Superior temporal gyrus (tissue), 1 donor: Measurements from ENCODE around the gene IRF2BP1.

ENCODE experiments used
- DNase-seq: peaks from one replicate; pipeline ENCODE4 v3.0.0-alpha.2; 2016; ENCODE audit errors: extremely low spot score

The IRF2BP1 gene

GRCh38 chr19:45885556-45886426, at the start of gene IRF2BP1:
Gene IRF2BP1 (minus strand): TSS chr19:45886141. CDS start chr19:45885774, 367 bp downstream.
- peak; percentile 97 for DNase-seq

GRCh38 chr19:45935267-45935666, 49.3 kb upstream of the IRF2BP1 start:
- DNase-seq = no peak

- no peak for DNase-seq
These were observed 48.8 kb upstream of the IRF2BP1 start for GRCh38 chr19:45934551-45935230.

DNA sequence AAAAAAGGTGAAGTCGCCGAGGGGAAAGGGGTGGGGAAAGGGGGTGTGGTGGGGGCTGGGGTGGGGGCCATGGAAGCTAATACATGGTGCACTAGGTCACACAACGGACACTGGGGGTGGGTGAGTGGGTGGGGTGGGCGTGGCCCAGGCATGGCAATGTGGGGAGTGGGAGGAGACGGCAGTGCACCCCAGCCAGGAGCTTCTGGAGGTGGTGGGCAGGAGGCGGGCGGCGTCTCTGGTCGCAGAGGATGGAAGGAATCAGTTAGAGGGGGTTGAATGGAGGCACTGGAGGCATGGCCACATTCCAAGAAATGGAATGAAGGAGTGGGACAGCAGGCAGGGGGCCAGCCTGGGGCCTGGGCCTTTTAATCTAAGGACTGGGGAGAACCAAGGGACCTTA, 47.8 kb upstream of the IRF2BP1 start:
- no peak for DNase-seq

DNA sequence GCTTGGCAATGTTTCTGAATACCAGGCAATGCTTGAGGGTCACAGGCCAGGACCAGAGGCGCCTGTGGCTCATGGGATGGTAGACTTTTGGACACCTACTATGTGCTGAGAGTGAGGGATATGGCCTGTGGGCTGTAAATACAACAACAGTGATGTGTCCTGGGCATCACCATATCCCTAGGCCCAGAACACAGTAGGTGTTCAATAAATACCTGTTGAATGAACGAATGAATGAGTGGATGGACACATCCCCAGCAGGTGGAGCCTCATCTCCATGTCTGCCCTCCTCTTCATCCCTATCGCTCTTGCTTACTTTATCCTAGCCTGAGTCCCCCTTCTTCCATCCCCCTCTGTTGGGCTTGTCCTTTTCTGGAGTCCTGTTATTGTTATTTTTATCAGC, 45.1 kb upstream of the IRF2BP1 start:
- DNase-seq = no peak

DNA sequence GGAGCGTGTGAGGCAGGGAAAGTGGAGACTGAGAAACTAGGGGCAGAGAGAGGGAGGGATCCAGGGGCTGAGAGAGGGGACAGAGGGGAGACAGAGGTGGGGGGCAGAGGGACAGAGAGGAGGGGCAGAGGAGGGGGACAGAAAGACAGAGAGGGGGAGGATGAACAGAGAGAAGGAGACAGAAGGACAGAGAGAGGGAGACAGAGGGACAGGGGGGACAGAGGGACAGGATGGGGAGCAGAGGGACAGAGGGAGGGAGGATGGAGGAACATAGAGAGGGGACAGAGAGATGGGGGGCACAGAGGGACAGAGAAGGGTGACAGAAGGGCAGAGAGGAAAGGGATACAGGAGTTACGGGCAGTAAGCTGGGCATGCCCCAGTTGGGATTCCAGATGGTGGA, 43.3 kb upstream of the IRF2BP1 start:
- DNase-seq = no peak

DNA sequence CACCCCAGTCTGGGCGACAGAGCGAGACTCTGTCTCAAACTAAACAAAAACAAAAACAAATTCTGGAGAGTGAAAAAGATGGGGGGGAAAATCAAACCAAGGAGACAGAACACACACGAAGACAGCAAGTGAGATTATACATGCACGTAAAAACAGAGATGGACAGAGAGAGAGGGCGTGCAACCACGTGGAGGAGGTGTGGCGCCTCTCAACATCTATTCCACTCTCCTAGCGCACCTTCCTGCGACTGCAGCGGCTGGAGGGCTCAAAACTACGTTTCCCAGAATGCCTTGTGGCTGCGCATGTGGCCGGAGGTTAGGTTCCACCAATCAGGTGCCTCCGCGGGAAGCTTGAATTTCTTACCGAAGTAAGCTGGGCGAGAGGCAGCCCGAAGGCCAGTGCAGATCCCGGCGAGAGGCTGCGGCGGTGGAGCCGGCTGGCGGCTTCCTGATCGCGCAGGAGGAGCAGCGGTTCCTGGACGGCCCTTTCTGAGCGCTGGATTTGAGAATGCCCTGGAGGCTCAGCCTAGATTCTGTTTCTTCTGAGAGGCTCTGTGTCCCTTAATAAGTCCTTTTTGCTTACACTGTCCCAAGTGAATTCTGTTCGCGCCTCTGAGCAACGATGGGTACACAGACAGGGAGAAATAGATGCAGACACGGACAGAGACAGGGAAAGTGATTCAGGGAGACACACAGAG, 41.8 kb upstream of the IRF2BP1 start:
- DNase-seq = peak; percentile 96

- no peak for DNase-seq
These were observed 39.0 kb upstream of the IRF2BP1 start for GRCh38 chr19:45924891-45925447.

DNA sequence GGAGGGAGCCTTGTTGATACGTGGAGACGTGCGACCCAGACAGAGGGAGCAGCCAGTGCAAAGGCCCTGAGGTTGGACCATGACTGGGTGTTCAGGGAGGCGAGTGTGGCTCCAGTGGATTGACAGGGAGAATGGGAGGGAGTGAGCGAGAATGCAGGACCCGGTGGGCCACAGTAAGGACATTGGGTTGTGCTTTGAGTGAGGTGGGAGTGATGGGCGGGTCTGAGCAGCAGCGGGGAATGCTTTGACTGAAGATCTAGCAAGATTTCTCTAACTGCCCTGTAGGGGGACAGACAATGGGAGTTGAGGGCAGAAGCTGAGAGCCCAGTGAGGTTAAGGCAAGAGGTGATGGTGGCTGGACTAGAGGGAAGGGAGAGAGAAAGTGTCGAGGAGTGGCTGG, 36.3 kb upstream of the IRF2BP1 start:
- DNase-seq = no peak

DNA sequence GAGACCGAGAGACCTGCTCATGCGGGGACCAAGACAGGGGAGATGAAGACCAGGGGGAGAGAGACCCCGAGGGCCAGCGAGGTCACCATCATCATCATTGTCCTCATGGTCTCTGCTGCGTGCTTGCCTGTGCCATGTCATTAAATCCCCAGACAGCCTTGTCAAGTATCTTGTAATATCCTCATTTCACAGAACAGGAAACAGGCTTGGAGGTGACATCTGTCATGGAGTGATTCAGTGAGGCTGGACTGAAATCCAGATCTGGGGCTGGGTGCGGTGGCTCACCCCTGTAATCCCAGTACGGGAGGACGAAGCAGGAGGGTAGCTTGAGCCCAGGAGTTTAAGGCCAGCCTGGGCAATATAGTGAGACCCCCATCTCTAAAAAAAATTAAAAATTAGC, 34.5 kb upstream of the IRF2BP1 start:
- DNase-seq = no peak

- peak; percentile 83 for DNase-seq
These were observed 33.7 kb upstream of the IRF2BP1 start for GRCh38 chr19:45919678-45920077.

DNA sequence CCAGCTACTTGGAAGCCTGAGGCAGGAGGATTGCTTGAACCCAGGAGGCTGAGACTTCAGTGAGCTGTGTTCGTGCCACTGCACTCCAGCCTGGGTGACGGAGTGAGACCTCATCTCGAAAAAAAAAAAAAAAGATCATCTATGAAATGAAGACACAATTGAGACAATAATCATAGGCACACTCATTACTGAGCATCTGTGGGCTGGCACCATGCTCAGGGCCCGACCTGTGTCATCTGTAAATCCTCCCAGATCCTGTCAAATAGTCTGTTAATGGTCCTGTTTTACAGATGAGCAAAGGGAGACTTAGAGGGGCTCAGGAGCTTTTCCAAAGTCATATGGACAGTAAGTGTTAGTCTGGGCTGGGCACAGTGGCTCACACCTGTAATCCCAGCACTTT, 32.8 kb upstream of the IRF2BP1 start:
- no peak for DNase-seq

GRCh38 chr19:45917421-45918091, 31.6 kb upstream of the IRF2BP1 start:
- peak; percentile 75 for DNase-seq

- no peak for DNase-seq
These were observed 28.2 kb upstream of the IRF2BP1 start, which contains the start of gene NANOS2 for GRCh38 chr19:45913874-45914830. Gene NANOS2 (minus strand): TSS chr19:45914778. CDS start chr19:45914693, 85 bp downstream.

DNA sequence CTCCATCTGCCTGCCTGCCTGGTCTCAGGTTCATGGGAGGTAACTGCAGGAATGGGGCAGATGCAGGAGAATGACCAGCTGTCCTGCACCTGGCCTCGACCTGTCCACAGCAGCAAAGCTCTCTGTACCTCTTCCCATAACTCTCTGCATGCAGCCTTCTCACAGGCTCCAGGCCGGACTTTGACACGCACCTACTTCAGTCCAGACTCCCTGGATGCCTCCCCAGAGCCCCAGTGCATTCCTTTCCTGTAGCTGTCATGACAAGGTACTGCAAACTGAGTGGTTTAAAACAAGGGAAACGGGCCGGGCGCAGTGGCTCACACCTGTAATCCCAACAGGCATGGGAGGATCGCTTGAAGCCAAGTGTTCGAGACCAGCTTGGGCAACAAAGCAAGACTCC, 25.4 kb upstream of the IRF2BP1 start:
- no peak for DNase-seq

DNA sequence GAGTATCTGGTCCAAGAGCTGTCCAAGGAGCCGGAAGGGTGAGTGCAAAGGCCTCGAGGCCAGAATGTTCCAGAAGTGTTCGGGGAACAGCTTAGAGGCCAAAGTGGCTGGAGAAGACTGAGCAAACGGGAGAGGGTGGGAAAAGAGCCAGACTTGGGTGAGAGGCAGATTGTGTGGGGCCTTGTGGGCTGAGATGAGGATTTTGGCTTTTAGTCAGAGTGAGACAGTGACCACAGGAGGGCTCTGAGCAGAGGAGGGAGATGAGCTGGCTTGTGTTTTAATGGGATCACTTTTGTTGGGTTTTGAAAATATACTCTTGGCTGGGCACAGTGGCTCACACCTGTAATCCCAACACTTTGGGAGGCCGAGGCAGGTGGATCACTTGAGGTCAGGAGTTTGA, 23.0 kb upstream of the IRF2BP1 start:
- DNase-seq = no peak

DNA sequence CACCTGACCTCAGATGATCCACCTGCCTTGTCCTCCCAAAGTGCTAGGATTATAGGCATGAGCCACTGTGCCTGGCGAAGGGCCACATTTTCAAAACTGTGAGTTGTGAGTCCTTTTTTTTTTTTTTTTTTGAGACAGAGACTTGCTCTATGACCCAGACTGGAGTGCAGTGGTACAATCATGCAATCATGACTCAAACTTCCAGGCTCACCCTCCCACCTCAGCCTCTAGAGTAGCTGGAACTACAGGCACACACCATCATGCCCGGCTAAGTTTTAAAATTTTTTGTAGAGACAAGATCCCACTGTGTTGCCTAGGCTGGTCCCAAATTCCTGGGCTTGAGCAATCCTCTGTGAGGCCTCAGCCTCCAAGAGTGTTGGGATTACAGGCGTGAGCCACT, 20.3 kb upstream of the IRF2BP1 start:
- DNase-seq = no peak

DNA sequence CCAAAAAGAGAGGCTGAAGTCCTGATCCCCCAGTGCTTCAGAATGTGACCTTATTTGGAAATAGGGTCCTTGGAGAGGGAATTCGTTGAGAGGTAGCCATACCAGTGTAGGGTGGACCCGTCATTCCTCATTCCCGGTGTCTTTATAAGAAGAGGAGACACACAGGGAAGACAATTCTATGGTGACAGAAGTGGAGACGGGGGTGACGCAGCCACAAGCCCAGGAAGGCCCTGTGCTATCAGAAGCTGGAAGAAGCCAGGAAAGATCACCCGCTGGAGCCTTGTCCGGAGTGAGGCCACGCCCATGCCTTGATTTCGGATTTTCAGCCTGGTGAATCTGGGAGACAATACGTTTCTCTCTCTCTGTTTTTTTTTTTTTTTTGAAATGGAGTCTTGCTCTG, 19.1 kb upstream of the IRF2BP1 start:
- no peak for DNase-seq

DNA sequence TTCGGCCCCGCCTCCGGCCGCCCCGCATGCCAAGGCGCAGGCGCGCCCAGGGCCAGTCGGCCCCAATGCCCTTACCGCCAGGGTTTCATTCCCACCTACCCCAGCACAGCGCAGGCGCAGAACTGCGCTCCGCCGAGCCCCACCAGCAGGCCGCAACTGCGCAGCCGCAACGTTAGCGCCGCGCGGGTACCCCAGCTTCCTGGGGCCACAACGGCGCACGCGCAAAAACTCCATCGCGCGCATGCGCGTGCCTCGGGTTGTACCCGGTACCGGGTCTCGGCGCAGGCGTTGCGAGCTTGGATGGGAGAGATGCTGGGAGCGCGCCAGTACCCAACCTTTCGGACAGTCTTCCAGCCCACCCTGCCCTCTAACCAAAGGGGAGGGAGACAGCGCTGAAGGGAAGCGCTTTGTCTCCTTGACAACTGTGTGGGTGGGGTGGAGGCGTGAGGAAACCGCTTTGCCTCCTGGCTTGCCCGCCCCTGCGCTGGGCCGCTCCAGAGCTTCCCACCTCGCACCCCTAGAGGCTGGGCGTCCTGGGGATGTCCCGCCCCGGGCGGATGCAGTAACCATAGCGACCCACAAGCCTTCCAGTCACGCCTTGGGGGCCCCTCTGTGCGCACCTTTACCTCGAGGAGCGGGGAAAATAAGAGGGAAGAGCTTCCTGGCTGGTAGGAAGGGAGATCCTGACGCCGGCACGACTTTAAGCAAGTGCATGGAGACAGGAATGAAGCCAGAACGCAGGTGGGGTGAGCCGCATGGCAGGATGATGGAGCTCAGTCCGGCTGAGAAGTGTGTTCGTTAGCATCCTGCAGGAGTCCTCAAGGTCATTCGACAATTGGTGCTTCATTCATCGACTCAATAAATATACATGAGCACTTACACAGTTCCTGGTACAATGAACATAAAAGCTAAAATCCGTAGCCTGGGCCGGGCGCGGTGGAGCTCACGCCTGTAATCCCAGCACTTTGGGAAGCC, 17.0 kb upstream of the IRF2BP1 start:
- DNase-seq = peak; percentile 99
